ENCODE results near the gene FKBP11.

FKBP11 gene

DNA sequence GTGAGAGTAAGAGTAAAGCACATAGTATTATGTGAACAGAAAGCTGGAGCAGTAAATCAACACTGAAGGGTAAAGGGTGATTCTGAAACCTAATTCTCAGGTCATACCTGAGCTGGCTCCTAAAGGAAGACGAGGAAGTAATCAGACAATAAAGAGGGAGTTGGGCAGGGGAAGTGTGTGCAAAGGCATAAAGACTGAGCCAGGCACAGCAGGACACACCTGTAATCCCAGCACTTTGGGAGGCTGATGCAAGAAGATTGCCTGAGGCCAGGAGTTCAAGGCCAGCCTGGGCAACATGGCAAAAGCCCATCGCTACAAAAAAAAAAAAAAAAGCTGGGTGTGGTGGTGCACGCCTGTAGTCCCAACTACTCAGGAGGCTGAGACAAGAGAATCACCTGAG, 22.4 kb upstream of the FKBP11 start:
- no peak overlapping the region for H3K4me3 Mint-ChIP-seq
- peak overlapping the region in 1 of 3 experiments; percentile 33 for H3K27ac Mint-ChIP-seq
- H3K27me3 Mint-ChIP-seq (ENCODE audit: low read depth): no peaks in the 10 kb centered on the region
- TF ChIP-seq, protein P1, sequence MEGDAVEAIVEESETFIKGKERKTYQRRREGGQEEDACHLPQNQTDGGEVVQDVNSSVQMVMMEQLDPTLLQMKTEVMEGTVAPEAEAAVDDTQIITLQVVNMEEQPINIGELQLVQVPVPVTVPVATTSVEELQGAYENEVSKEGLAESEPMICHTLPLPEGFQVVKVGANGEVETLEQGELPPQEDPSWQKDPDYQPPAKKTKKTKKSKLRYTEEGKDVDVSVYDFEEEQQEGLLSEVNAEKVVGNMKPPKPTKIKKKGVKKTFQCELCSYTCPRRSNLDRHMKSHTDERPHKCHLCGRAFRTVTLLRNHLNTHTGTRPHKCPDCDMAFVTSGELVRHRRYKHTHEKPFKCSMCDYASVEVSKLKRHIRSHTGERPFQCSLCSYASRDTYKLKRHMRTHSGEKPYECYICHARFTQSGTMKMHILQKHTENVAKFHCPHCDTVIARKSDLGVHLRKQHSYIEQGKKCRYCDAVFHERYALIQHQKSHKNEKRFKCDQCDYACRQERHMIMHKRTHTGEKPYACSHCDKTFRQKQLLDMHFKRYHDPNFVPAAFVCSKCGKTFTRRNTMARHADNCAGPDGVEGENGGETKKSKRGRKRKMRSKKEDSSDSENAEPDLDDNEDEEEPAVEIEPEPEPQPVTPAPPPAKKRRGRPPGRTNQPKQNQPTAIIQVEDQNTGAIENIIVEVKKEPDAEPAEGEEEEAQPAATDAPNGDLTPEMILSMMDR (IDR thresholded peaks at IDR 0.05; ENCODE audit: unreplicated experiment in 3 of 3): no peak
- no peaks in the 10 kb centered on the region for H3K9me3 Mint-ChIP-seq
- H3K4me1 Mint-ChIP-seq: peaks cover 10% of the 10 kb centered on the region
- H3K36me3 Mint-ChIP-seq (ENCODE audit: low read depth): peaks cover 26% of the 10 kb centered on the region

DNA sequence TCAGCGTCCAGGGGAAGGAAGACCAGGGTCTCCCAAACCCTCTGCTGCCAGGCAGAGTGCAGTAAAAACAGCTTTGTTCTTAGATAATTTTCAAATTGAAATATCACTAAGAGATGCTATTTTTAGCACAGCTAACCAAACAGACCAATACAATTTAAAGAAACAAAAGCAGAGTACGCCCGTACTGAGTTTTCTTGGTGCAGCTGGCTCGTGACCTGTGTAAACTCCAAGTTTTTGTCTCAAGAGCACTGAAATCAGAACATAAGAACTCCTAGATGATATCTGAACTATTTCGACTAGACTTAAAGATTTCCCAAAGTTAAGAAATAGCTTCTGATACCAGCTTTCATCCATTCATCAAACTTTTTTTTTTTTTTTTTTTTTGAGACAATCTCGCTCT, 21.7 kb upstream of the FKBP11 start:
- Mint-ChIP-seq H3K36me3 (ENCODE audit: low read depth) (peaks cover 28% of the 10 kb centered on the region), H3K9me3 (no peaks in the 10 kb centered on the region), H3K4me3 (no peak overlapping the region), H3K27ac (no peak overlapping the region), H3K27me3 (ENCODE audit: low read depth) (no peaks in the 10 kb centered on the region), H3K4me1 (peaks cover 10% of the 10 kb centered on the region)
- TF ChIP-seq, protein P1 (IDR thresholded peaks at IDR 0.05; ENCODE audit: unreplicated experiment in 3 of 3): no peak

DNA sequence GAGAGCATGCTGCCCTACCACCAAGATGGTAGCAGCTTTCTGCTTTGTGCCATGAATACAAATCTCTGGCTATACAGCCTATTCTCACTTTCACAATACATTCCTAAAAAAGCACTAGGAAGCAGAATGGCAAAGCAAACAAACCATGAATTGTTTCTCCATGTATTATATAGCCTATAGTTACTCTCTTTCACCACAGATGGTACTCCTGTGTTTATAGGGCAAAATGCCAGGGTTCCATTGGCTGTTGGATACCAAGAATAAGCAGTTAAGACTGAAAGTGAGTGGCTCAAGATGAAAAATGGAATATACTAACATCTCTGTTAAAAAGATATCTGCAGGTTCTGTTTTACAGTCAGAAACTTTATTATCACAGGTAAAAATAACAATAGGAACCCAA, 20.9 kb upstream of the FKBP11 start:
- Mint-ChIP-seq H3K27ac (no peak overlapping the region), H3K4me3 (no peak overlapping the region), H3K27me3 (ENCODE audit: low read depth) (no peaks in the 10 kb centered on the region), H3K4me1 (peaks cover 10% of the 10 kb centered on the region), H3K9me3 (no peaks in the 10 kb centered on the region), H3K36me3 (ENCODE audit: low read depth) (peaks cover 31% of the 10 kb centered on the region)
- TF ChIP-seq, protein P1 (IDR thresholded peaks at IDR 0.05; ENCODE audit: unreplicated experiment in 3 of 3): no peak

DNA sequence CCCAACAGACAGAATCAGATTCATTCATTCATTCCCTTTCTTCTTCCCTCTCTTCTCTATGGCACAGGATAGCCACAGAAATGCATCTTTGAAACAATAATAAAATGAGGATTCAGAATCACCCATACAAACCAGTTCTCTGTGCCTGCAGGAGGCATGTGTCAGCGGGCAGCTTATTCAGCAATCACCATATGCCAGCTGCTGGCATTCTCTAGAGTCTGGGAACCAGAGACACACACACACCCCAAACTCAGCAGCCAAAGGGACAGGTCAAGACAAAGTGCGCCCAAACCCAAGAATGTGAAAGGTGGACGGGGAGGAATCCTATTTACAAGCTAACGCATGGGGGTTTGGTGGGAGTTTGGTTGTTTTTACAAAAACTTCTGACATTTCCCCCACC, 17.9 kb upstream of the FKBP11 start:
- no peaks in the 10 kb centered on the region for H3K27me3 Mint-ChIP-seq (ENCODE audit: low read depth)
- no peaks in the 10 kb centered on the region for H3K9me3 Mint-ChIP-seq
- TF ChIP-seq, protein P1 (IDR thresholded peaks at IDR 0.05; ENCODE audit: unreplicated experiment in 3 of 3): no peak
- peaks cover 10% of the 10 kb centered on the region for H3K4me1 Mint-ChIP-seq
- peaks cover 43% of the 10 kb centered on the region for H3K36me3 Mint-ChIP-seq (ENCODE audit: low read depth)
- no peak overlapping the region for H3K4me3 Mint-ChIP-seq
- H3K27ac Mint-ChIP-seq: no peak overlapping the region

DNA sequence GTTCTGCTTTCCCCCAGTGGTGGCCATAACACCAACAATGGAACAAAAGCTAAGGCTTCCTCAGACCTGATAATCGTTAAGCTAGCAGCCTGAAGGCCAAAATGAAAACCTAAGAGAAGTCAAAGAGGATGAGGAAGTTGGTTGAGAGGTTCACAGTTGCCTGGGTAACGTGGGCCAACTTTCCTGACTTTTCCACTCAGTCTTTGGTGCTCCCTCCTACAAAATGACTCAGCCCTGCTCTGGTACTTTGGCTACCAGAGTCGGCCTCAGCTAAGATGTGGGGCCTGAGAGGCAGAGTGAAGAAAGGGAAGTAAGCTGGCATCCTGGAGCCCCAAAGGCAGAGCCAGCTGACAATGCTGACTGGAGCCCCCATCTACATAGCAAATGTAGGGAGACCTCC, 14.9 kb upstream of the FKBP11 start:
- no peaks in the 10 kb centered on the region for H3K9me3 Mint-ChIP-seq
- no peaks in the 10 kb centered on the region for H3K4me1 Mint-ChIP-seq
- no peak overlapping the region for H3K4me3 Mint-ChIP-seq
- TF ChIP-seq, protein P1 (IDR thresholded peaks at IDR 0.05; ENCODE audit: unreplicated experiment in 3 of 3): no peak
- H3K36me3 Mint-ChIP-seq (ENCODE audit: low read depth): peaks cover 57% of the 10 kb centered on the region
- no peak overlapping the region for H3K27ac Mint-ChIP-seq
- H3K27me3 Mint-ChIP-seq (ENCODE audit: low read depth): no peaks in the 10 kb centered on the region

DNA sequence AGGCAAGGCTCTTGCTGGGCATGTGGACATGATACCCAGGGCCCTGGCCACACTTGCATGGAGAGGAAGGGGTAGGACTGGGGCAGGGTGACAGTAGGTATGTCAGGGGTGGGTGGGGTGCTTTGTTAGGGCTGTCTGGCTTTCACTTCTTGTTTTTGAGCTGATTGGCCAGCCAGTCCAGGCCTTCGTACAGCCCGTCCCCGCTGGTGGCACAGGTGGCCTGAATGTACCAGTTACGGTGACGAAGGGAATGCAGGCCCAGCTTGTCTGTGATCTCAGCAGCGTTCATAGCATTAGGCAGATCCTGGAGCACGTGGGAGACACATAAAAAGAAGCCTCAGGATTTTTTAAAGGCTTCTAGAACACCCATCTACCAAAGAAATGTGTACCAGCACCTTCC, 13.5 kb upstream of the FKBP11 start:
- H3K27ac Mint-ChIP-seq: no peak overlapping the region
- TF ChIP-seq, protein P1 (IDR thresholded peaks at IDR 0.05; ENCODE audit: unreplicated experiment in 3 of 3): no peak
- no peaks in the 10 kb centered on the region for H3K27me3 Mint-ChIP-seq (ENCODE audit: low read depth)
- H3K4me1 Mint-ChIP-seq: no peaks in the 10 kb centered on the region
- H3K9me3 Mint-ChIP-seq: no peaks in the 10 kb centered on the region
- no peak overlapping the region for H3K4me3 Mint-ChIP-seq
- peaks cover 68% of the 10 kb centered on the region for H3K36me3 Mint-ChIP-seq (ENCODE audit: low read depth)
